HCT116 (cell line): Measurements from ENCODE around the gene IPO11. TPM values are rescaled to one million over a fixed set of nuclear protein-coding genes. Genes with fewer than 3 reads are reported as not detected.
A peak's percentile ranks its signal among the peaks of the same experiment; 100 is the strongest.

Experiments
- ATAC-seq: fragments of 200-7000 bp; cut with Tn5 transposase; 2 replicates; pipeline ENCODE4 v1.9.1; 2020; ENCODE audit warnings: mild to moderate bottlenecking, moderate library complexity
- BruUV-seq: library from RNA; stranded (reverse); fragments of 400-500 nt; replicated peaks from 2 replicates; lab custom pipeline; 2021; lab: Mats Ljungman, UMichigan
- CTCF ChIA-PET: fragments of 300-600 bp; sonication (Branson Sonifier 250); formaldehyde crosslinking; loops from one replicate; lab custom pipeline; 2021; ENCODE audit warnings: antibody characterized with exemption; lab: Charles Lee
- POLR2A ChIA-PET: fragments of 300-600, 350-600 bp; sonication (Branson Sonifier 250); formaldehyde crosslinking; loops from one replicate; lab custom pipeline; 2021; ENCODE audit warnings: antibody characterized with exemption; lab: Charles Lee
- RAD21 ChIA-PET, 2 experiments: fragments of 300-600 bp; sonication (Branson Sonifier 250); formaldehyde crosslinking; loops; one replicate each; lab custom pipeline; 2023; ENCODE audit warnings: low total read pairs in 2 of 2; ENCODE audit not compliant: uncharacterized antibody in 2 of 2, unreplicated experiment in 2 of 2, low non-redundant PET in 1 of 2; lab: Charles Lee
- DNase-seq: peaks from one replicate; pipeline ENCODE4 v3.0.0-alpha.2; 2010; ENCODE audit warnings: low read depth, low spot score
- H2AFZ ChIP-seq: fragments of 200-600 bp; shearing (Covaris generic), sonication (generic); 2 replicates; pipeline ENCODE4 v1.6.1; 2017; ENCODE audit warnings: low read depth, mixed run types, mixed read lengths, antibody characterized with exemption, low read length; ENCODE audit not compliant: poor library complexity, severe bottlenecking
- H3K27ac ChIP-seq: 2 replicates; pipeline ENCODE4 v1.5.1; 2012; ENCODE audit warnings: low read depth, low read length
- H3K27me3 ChIP-seq: fragments of 200-600 bp; sonication (generic); 2 replicates; pipeline ENCODE4 v1.6.1; 2016; ENCODE audit warnings: mixed run types, low read length, mixed read lengths; ENCODE audit not compliant: insufficient read depth
- H3K36me3 ChIP-seq, 2 experiments: fragments of 200-500 bp in 1 of 2; fragments of 200-600 bp in 1 of 2; sonication (Bioruptor generic) in 1 of 2; sonication (generic) in 1 of 2; 2 replicates each; pipeline versions ENCODE4 v1.5.1 to v1.6.1; 2014 to 2016; ENCODE audit warnings: low read length in 2 of 2, inconsistent platforms in 1 of 2, mixed read lengths in 1 of 2, mixed run types in 1 of 2; ENCODE audit not compliant: insufficient read depth in 2 of 2, control insufficient read depth in 1 of 2
- H3K4me1 ChIP-seq, 2 experiments: fragments of 200-600 bp in 1 of 2; sonication (generic) in 1 of 2; 2 replicates each; pipeline versions ENCODE4 v1.5.1 to v1.6.1; 2012 to 2017; ENCODE audit warnings: low read length in 2 of 2, inconsistent platforms in 1 of 2, mild to moderate bottlenecking in 1 of 2, mixed read lengths in 1 of 2, mixed run types in 1 of 2, moderate library complexity in 1 of 2; ENCODE audit not compliant: insufficient read depth in 2 of 2, control insufficient read depth in 1 of 2
- H3K4me2 ChIP-seq: fragments of 200-600 bp; sonication (generic); 2 replicates; pipeline ENCODE4 v1.6.1; 2017; ENCODE audit warnings: mixed run types, low read length, mixed read lengths
- H3K4me3 ChIP-seq, 2 experiments: fragments of 200-600 bp in 1 of 2; sonication (generic) in 1 of 2; replicated peaks in 1 of 2; 2 replicates each; pipeline ENCODE4 v1.5.1; 2011 to 2016; ENCODE audit warnings: low read length in 2 of 2, control low read depth in 1 of 2, low read depth in 1 of 2, mild to moderate bottlenecking in 1 of 2, mixed read lengths in 1 of 2, mixed run types in 1 of 2
- H3K79me2 ChIP-seq: fragments of 200-600 bp; sonication (generic); 2 replicates; pipeline ENCODE4 v1.6.1; 2017; ENCODE audit warnings: mild to moderate bottlenecking, mixed run types, low read length, moderate library complexity, mixed read lengths; ENCODE audit not compliant: insufficient read depth
- H3K9ac ChIP-seq: fragments of 200-600 bp; sonication (generic); 2 replicates; pipeline ENCODE4 v1.6.1; 2016; ENCODE audit warnings: low read length, mixed read lengths
- H3K9me2 ChIP-seq: fragments of 200-600 bp; sonication (generic), shearing (Covaris generic); 2 replicates; pipeline ENCODE4 v1.6.1; 2017; ENCODE audit warnings: mixed run types, mild to moderate bottlenecking, moderate library complexity; ENCODE audit not compliant: insufficient read depth
- H3K9me3 ChIP-seq, 2 experiments: fragments of 200-500 bp in 1 of 2; fragments of 200-600 bp in 1 of 2; sonication (Bioruptor generic) in 1 of 2; sonication (generic) in 1 of 2; 2 replicates each; pipeline ENCODE4 v1.6.1; 2014 to 2017; ENCODE audit warnings: low read length in 2 of 2, mixed read lengths in 2 of 2, inconsistent platforms in 1 of 2, low read depth in 1 of 2, mild to moderate bottlenecking in 1 of 2, mixed run types in 1 of 2, moderate library complexity in 1 of 2; ENCODE audit not compliant: control insufficient read depth in 1 of 2, insufficient read depth in 1 of 2
- H4K20me1 ChIP-seq: fragments of 200-600 bp; sonication (generic), shearing (Covaris generic); 2 replicates; pipeline ENCODE4 v1.6.1; 2017; ENCODE audit warnings: mixed run types, mild to moderate bottlenecking, moderate library complexity; ENCODE audit not compliant: insufficient read depth
- EZH2phosphoT487 ChIP-seq: fragments of 200-600 bp; IDR thresholded peaks from 2 replicates; pipeline ENCODE4 v1.6.1; 2018; ENCODE audit warnings: antibody characterized with exemption, borderline replicate concordance
- MAX ChIP-seq: IDR thresholded peaks from 2 replicates; pipeline ENCODE4 v1.6.1; 2012
- intact Hi-C: fragments of 100-400 bp; cut with micrococcal nuclease; formaldehyde crosslinking; loops from 2 replicates; pipeline ENCODE4 v1.10.0; 2022
- total RNA-seq: library from RNA; stranded (reverse); gene quantifications from one replicate; pipeline ENCODE4 v1.2.1, GENCODE V29; 2021; ENCODE audit not compliant: unreplicated experiment
- TF ChIP-seq, protein P1 (sequence below): IDR thresholded peaks from 2 replicates; pipeline ENCODE4 v1.6.1; 2012

Gene IPO11
- total RNA-seq, 1 experiment from 2014 or later: 55.1 TPM

GRCh38 chr5:62620761-62621160, 208.2 kb downstream of the IPO11 start:
- BruUV-seq: no TSS peak
- Histone ChIP-seq H3K9me2 (no peaks in the 10 kb centered on the region), H2AFZ (no peak overlapping the region), H3K4me2 (no peak overlapping the region), H3K79me2 (no peaks in the 10 kb centered on the region), H3K9me3 (no peaks in the 10 kb centered on the region), H3K4me3 (no peak overlapping the region), H3K36me3 (no peaks in the 10 kb centered on the region; a peak in 1 of 4 replicates), H3K4me1 (no peaks in the 10 kb centered on the region), H4K20me1 (no peaks in the 10 kb centered on the region; the same call in 1 of the 2 replicates)
- RAD21 ChIA-PET: no interaction called here
- ATAC-seq: no peak
- intact Hi-C loops: no loop called here
- CTCF ChIA-PET: no interaction called here
- no peak for DNase-seq
- POLR2A ChIA-PET: no interaction called here
- no peak for TF ChIP-seq MAX
- TF ChIP-seq, all 23 proteins: peak for 0
- Histone ChIP-seq H3K27me3 (no peaks in the 10 kb centered on the region), H3K9ac (no peak overlapping the region), H3K27ac (no peak overlapping the region)

DNA sequence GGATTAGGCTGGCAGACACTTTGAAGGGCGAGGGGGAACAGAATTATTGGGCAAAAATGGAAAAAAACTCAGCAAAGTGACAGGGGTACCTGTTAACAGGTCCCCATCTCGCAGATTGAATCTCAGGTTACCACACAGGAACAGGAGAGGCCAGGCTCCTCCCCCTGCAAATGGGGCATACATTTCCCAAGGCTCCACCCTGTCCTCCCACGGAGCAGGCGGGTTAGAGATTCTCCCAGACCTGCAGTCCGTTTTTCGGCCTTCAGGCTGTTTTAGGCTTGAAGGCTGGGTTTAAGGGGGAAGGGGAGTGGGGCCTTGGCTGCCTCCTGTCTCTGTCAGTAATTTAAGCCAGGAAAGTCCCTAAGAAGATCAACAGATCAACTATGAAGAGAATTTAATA, 208.7 kb downstream of the IPO11 start:
- Histone ChIP-seq H2AFZ (no peak overlapping the region), H3K27me3 (no peaks in the 10 kb centered on the region), H3K36me3 (no peaks in the 10 kb centered on the region; a peak in 1 of 4 replicates)
- RAD21 ChIA-PET: no interaction called here
- TF ChIP-seq EZH2phosphoT487: no peak
- TF ChIP-seq, protein P1, sequence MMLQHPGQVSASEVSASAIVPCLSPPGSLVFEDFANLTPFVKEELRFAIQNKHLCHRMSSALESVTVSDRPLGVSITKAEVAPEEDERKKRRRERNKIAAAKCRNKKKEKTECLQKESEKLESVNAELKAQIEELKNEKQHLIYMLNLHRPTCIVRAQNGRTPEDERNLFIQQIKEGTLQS: no peak
- TF ChIP-seq, all 23 proteins: peak for 0
- Histone ChIP-seq H4K20me1 (no peaks in the 10 kb centered on the region; the same call in 1 of the 2 replicates), H3K4me3 (no peak overlapping the region), H3K9me3 (no peaks in the 10 kb centered on the region), H3K79me2 (no peaks in the 10 kb centered on the region), H3K9ac (no peak overlapping the region), H3K27ac (no peak overlapping the region), H3K4me1 (no peaks in the 10 kb centered on the region), H3K4me2 (no peak overlapping the region), H3K9me2 (no peaks in the 10 kb centered on the region)
- peak; percentile 55; the same call in 1 of the 2 replicates for ATAC-seq
- no peak for DNase-seq
- ChIA-PET POLR2A (no interaction called here), CTCF (no interaction called here)
- intact Hi-C loops: no loop called here
- no TSS peak for BruUV-seq
